ENCODE measurements around the gene IL18RAP.
A peak's percentile ranks its signal among the peaks of the same experiment; 100 is the strongest.

GRCh38 chr2:102473020-102473419 is 50.1 kb downstream of the IL18RAP start, which contains the start of gene SLC9A4:
- TF ChIP-seq EZH2 (IDR thresholded peaks at IDR 0.05) = no peak
- TF ChIP-seq, protein P1, sequence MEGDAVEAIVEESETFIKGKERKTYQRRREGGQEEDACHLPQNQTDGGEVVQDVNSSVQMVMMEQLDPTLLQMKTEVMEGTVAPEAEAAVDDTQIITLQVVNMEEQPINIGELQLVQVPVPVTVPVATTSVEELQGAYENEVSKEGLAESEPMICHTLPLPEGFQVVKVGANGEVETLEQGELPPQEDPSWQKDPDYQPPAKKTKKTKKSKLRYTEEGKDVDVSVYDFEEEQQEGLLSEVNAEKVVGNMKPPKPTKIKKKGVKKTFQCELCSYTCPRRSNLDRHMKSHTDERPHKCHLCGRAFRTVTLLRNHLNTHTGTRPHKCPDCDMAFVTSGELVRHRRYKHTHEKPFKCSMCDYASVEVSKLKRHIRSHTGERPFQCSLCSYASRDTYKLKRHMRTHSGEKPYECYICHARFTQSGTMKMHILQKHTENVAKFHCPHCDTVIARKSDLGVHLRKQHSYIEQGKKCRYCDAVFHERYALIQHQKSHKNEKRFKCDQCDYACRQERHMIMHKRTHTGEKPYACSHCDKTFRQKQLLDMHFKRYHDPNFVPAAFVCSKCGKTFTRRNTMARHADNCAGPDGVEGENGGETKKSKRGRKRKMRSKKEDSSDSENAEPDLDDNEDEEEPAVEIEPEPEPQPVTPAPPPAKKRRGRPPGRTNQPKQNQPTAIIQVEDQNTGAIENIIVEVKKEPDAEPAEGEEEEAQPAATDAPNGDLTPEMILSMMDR (IDR thresholded peaks at IDR 0.05) = peak; percentile 93

Data from neural progenitor cell (in vitro differentiated cells).